ENCODE measurements around the gene BBIP1.
A peak's percentile ranks its signal among the peaks of the same experiment; 100 is the strongest.
"Not testable (repeated sequence)": the region's sequence is repeated elsewhere in the genome, so short reads cannot be mapped to it uniquely, and the experiment has no call there.

The BBIP1 gene

GRCh38 chr10:110919971-110920881 is 1.2 kb upstream of the BBIP1 start:
- DNase-seq (ENCODE audit: low spot score) = peak; percentile 41

GRCh38 chr10:110919349-110919931 is 460 bp upstream of the BBIP1 start, which contains the start of gene SHOC2:
TSS of gene SHOC2 (plus strand) at chr10:110919604. CDS start at chr10:110964359, 44,755 bp downstream.
- DNase-seq (ENCODE audit: low spot score) = peak; percentile 100

GRCh38 chr10:110918269-110918642 is 724 bp downstream of the BBIP1 start:
- peak; percentile 91 for DNase-seq (ENCODE audit: low spot score)

- no peak for DNase-seq (ENCODE audit: low spot score)
Measured at GRCh38 chr10:110916554-110917346, 2.2 kb downstream of the BBIP1 start.

- not testable (repeated sequence) for DNase-seq (ENCODE audit: low spot score)
Measured at GRCh38 chr10:110915600-110915999, 3.4 kb downstream of the BBIP1 start.

- no peak for DNase-seq (ENCODE audit: low spot score)
Measured at GRCh38 chr10:110915035-110915434, 3.9 kb downstream of the BBIP1 start.

- peak; percentile 28 for DNase-seq (ENCODE audit: low spot score)
Measured at GRCh38 chr10:110914431-110914830, 4.5 kb downstream of the BBIP1 start.

- DNase-seq (ENCODE audit: low spot score) = no peak
Measured at GRCh38 chr10:110912374-110912773, 6.6 kb downstream of the BBIP1 start.

GRCh38 chr10:110910138-110910537 is 8.8 kb downstream of the BBIP1 start:
- no peak for DNase-seq (ENCODE audit: low spot score)

- no peak for DNase-seq (ENCODE audit: low spot score)
Measured at GRCh38 chr10:110903280-110904278, 15.4 kb downstream of the BBIP1 start.

GRCh38 chr10:110901954-110902819 is 16.8 kb downstream of the BBIP1 start:
- no peak for DNase-seq (ENCODE audit: low spot score)

GRCh38 chr10:110900983-110901382 is 18.0 kb downstream of the BBIP1 start:
- no peak for DNase-seq (ENCODE audit: low spot score)

GRCh38 chr10:110898391-110898790 is 20.6 kb downstream of the BBIP1 start:
- DNase-seq (ENCODE audit: low spot score) = no peak

GRCh38 chr10:110897184-110897583 is 21.8 kb downstream of the BBIP1 start:
- no peak for DNase-seq (ENCODE audit: low spot score)

- DNase-seq (ENCODE audit: low spot score) = peak; percentile 77
Measured at GRCh38 chr10:110893559-110894179, 25.3 kb downstream of the BBIP1 start.

GRCh38 chr10:110892602-110893288 is 26.2 kb downstream of the BBIP1 start:
- no peak for DNase-seq (ENCODE audit: low spot score)

- no peak for DNase-seq (ENCODE audit: low spot score)
Measured at GRCh38 chr10:110887560-110887959, 31.4 kb downstream of the BBIP1 start.

- DNase-seq (ENCODE audit: low spot score) = no peak
Measured at GRCh38 chr10:110885932-110886674, 32.9 kb downstream of the BBIP1 start.
